Measurements from ENCODE around the gene STXBP5. TPM values are rescaled to one million over a fixed set of nuclear protein-coding genes. Genes with fewer than 3 reads are reported as not detected.

The STXBP5 gene
- total RNA-seq, 2 experiments from 2014 or later: 11.4 to 11.5 TPM

DNA sequence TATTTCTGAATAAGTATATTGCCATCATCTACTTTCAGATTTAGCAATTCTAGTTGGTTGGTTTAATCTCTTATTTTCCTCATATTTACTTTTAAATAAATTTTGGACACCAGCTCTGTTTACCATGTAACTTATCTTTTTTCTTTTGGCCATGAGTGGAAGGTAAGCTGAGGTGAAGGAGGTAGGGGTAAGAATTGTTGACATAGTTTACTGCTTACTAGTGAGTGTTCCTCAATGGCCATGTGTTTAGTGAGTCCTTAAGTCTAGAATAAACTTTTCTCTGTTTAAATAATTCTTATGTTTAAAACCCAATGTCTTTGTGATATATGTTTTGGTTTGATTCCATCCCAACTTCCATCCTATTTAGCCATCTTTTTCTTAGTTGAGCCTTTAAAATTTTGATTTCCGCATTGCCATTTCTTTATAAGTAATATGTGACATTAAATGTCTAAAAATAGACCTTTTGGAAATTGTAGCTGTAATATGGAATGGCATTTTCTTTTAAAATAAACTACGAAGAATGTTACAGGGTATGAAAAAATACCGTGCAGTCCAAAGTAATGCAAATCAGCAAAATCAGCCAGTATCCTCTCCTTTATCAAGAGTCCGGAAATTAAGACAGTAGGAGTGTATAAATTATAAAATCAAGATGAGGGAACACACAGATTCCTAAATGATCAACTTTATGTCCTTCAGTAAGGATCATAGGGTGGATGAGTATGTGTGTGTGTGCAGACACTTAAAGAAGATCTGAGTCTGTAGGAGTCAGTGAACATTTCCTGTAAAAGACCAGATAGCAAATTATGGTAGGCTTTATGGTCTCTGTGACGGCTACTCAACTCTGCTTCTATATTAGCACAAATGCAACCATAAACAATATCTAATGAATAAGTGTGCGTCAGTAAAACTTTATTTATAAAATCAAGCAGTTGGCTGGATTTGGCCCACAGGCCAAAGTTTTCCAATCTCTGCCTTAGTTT lies 10.3 kb downstream of the STXBP5 start:
- no peaks in the 10 kb centered on the region for H3K27me3 Mint-ChIP-seq
- ChIA-PET POLR2A (no interaction called here), CTCF (no interaction called here)
- H3K36me3 Mint-ChIP-seq (ENCODE audit: low read depth): peaks cover 15% of the 10 kb centered on the region
- H3K9me3 Mint-ChIP-seq: no peaks in the 10 kb centered on the region
- peaks cover 29% of the 10 kb centered on the region for H3K4me1 Mint-ChIP-seq (ENCODE audit: low read depth)
- no peak overlapping the region for H3K27ac Mint-ChIP-seq
- no peak for DNase-seq
- intact Hi-C loops (cut with micrococcal nuclease): no loop called here
- TF ChIP-seq, protein P1, sequence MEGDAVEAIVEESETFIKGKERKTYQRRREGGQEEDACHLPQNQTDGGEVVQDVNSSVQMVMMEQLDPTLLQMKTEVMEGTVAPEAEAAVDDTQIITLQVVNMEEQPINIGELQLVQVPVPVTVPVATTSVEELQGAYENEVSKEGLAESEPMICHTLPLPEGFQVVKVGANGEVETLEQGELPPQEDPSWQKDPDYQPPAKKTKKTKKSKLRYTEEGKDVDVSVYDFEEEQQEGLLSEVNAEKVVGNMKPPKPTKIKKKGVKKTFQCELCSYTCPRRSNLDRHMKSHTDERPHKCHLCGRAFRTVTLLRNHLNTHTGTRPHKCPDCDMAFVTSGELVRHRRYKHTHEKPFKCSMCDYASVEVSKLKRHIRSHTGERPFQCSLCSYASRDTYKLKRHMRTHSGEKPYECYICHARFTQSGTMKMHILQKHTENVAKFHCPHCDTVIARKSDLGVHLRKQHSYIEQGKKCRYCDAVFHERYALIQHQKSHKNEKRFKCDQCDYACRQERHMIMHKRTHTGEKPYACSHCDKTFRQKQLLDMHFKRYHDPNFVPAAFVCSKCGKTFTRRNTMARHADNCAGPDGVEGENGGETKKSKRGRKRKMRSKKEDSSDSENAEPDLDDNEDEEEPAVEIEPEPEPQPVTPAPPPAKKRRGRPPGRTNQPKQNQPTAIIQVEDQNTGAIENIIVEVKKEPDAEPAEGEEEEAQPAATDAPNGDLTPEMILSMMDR (IDR thresholded peaks at IDR 0.05): no peak
- H3K4me3 Mint-ChIP-seq: no peak overlapping the region
- ATAC-seq: no peak

DNA sequence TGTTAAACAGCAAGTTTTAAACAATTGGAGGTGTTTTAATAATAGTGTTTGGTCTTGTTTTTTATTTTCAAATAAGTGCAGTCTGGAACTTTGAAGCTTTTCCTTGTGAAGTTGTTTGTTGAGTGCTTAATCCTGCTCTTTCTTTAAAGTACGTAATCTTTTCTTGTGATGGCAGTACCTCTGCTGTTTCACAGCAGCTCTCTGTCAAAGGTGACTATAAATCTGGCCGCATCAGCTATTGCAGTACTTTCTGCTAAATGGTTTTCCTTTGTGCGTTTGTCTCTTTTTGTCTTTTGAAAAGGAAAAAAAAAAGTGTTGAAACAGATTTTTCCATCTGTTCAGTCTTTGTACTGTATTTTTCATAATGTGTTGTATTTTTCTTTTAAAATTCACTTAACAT lies 12.7 kb downstream of the STXBP5 start:
- peaks cover 39% of the 10 kb centered on the region for H3K4me1 Mint-ChIP-seq (ENCODE audit: low read depth)
- H3K27me3 Mint-ChIP-seq: no peaks in the 10 kb centered on the region
- ChIA-PET CTCF (interaction anchor here (1.3 kb wide), 1 partner anchor 13 kb away, joined by 3 read pairs; the partner anchor contains the start of gene STXBP5), POLR2A (no interaction called here)
- TF ChIP-seq, protein P1 (IDR thresholded peaks at IDR 0.05): no peak
- H3K4me3 Mint-ChIP-seq: no peak overlapping the region
- no peak overlapping the region for H3K27ac Mint-ChIP-seq
- DNase-seq (no peak), ATAC-seq (no peak)
- intact Hi-C loops (cut with micrococcal nuclease): no loop called here
- no peaks in the 10 kb centered on the region for H3K9me3 Mint-ChIP-seq
- peaks cover 21% of the 10 kb centered on the region for H3K36me3 Mint-ChIP-seq (ENCODE audit: low read depth)

DNA sequence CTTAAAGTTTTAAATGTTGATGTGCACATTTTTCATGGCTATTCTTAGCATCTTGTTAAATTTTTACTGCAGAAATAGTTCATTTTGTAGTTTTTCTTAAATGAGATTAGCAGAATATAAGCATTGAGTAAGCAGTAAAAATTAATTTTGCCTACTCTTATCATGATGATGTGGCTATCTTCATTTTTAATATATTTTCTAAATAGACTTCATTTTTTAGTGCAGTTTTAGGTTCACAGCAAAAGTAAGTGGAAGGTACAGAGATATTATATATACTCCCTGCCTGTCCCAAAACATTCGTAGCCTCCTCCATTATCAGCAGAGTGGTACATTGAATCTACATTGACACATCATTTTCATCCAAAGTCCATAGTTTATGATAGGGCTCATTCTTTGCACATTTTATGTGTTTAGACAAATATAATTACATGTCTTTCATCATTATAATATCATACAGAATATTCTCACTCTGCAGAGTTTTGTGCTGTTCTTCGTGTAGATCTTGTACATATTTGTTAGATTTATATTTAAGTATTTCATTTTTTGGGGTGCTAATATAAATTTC lies 13.7 kb downstream of the STXBP5 start:
- no peak overlapping the region for H3K27ac Mint-ChIP-seq
- CTCF ChIA-PET: interaction anchor here (1.3 kb wide), 1 partner anchor 14 kb away, joined by 3 read pairs; the partner anchor contains the start of gene STXBP5

DNA sequence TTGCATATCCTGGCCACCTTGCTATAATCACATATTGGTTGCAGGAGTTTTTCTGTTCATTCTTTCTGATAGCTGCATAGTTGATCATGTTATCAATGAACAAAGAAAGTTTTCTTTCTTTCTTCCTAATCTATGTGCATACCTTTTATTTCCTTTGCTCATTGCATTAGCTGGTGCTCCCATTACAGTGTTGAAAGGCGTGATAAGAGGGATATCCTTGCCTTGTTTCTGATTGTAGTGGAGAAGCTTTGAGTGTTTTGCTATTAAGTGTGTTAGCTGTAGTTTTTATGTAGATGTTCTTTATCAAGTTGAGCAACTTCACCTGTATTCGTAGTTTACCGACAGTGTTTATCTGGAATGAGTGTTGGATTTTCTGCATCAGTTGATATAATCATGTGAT lies 14.6 kb downstream of the STXBP5 start:
- Mint-ChIP-seq H3K4me3 (no peak overlapping the region), H3K27ac (no peak overlapping the region), H3K4me1 (ENCODE audit: low read depth) (peaks cover 41% of the 10 kb centered on the region), H3K9me3 (no peaks in the 10 kb centered on the region), H3K27me3 (no peaks in the 10 kb centered on the region), H3K36me3 (ENCODE audit: low read depth) (peaks cover 30% of the 10 kb centered on the region)
- POLR2A ChIA-PET: no interaction called here
- intact Hi-C loops (cut with micrococcal nuclease): no loop called here
- TF ChIP-seq, protein P1 (IDR thresholded peaks at IDR 0.05): no peak
- DNase-seq (no peak), ATAC-seq (no peak)
- CTCF ChIA-PET: no interaction called here

More for the DNA sequence above, 13.7 kb downstream of the STXBP5 start:
- POLR2A ChIA-PET: no interaction called here
- Mint-ChIP-seq H3K9me3 (no peaks in the 10 kb centered on the region), H3K27me3 (no peaks in the 10 kb centered on the region), H3K4me3 (no peak overlapping the region), H3K4me1 (ENCODE audit: low read depth) (peaks cover 37% of the 10 kb centered on the region), H3K36me3 (ENCODE audit: low read depth) (peaks cover 26% of the 10 kb centered on the region)
- TF ChIP-seq, protein P1 (IDR thresholded peaks at IDR 0.05): no peak
- DNase-seq (no peak), ATAC-seq (no peak)
- intact Hi-C loops (cut with micrococcal nuclease): no loop called here

DNA sequence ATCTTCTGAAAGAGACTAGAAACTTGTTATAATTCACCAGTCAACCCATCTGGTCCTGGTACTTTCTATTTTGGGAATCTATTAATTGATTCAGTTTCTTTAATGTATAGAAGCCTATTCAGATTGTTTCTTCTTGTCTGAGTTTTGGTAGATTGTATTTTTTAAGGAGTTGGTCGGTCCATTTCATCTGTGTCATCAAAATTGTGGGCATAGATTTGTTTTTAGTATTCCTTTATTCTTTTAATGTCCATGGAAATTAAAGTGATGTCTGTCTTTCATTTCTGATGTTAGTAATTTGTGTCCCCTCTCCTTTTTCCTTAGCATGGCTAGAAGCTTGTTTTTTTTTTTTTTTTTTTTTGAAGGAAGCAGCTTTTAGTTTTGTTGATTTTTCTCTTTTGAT lies 15.2 kb downstream of the STXBP5 start:
- POLR2A ChIA-PET: no interaction called here

More for the DNA sequence above, 15.2 kb downstream of the STXBP5 start:
- peaks cover 31% of the 10 kb centered on the region for H3K36me3 Mint-ChIP-seq (ENCODE audit: low read depth)
- H3K27me3 Mint-ChIP-seq: no peaks in the 10 kb centered on the region
- intact Hi-C loops (cut with micrococcal nuclease): no loop called here
- H3K9me3 Mint-ChIP-seq: no peaks in the 10 kb centered on the region
- peaks cover 41% of the 10 kb centered on the region for H3K4me1 Mint-ChIP-seq (ENCODE audit: low read depth)
- TF ChIP-seq, protein P1 (IDR thresholded peaks at IDR 0.05): no peak
- H3K4me3 Mint-ChIP-seq: no peak overlapping the region
- H3K27ac Mint-ChIP-seq: no peak overlapping the region
- CTCF ChIA-PET: no interaction called here
- DNase-seq (no peak), ATAC-seq (no peak)

All from activated CD8-positive, alpha-beta T cell treated with anti-CD3 and anti-CD28 coated beads for 36 hours (primary cell).